K562 (cell line): Measurements from ENCODE around the gene FTO. TPM values are rescaled to one million over a fixed set of nuclear protein-coding genes. Genes with fewer than 3 reads are reported as not detected.

Experiments used
- ATAC-seq: fragments of 200-7000 bp; cut with Tn5 transposase; 3 replicates; pipeline ENCODE4 v1.9.1; 2020; ENCODE audit warnings: moderate library complexity
- BruUV-seq: library from RNA; stranded (reverse); fragments of 400-500 nt; replicated peaks from 2 replicates; lab custom pipeline; 2021; lab: Mats Ljungman, UMichigan
- CTCF ChIA-PET: fragments of 300-600 bp; formaldehyde crosslinking; extraction: SDS; loops from one replicate; lab custom pipeline; 2021; ENCODE audit warnings: low intra/inter-chr PET ratio; lab: Yijun Ruan, JAX
- POLR2A ChIA-PET: fragments of 300-600, 350-650 bp; sonication (Branson Sonifier 250); formaldehyde crosslinking; extraction: SDS; loops from one replicate; lab custom pipeline; 2021; ENCODE audit warnings: antibody characterized with exemption, inconsistent platforms; lab: Yijun Ruan, JAX
- DNase-seq, 4 experiments: peaks; one replicate each; pipeline versions ENCODE4 v3.0.0 to v3.0.0-alpha.2; 2011 to 2018; ENCODE audit warnings: low spot score in 3 of 4, mixed read lengths in 3 of 4; ENCODE audit errors: extremely low read depth in 1 of 4
- FAIRE-seq: peaks from 2 replicates; lab custom pipeline; 2011; peaks lifted over from hg19 to GRCh38; lab: Jason Lieb, UNC
- H2AFZ ChIP-seq: 2 replicates; pipeline ENCODE4 v1.6.0; 2011; ENCODE audit warnings: low read depth, low read length, control low read depth, inconsistent platforms
- H3K27ac ChIP-seq: fragments of 200-600 bp; 3 replicates; pipeline ENCODE4 v1.8.0; 2011; ENCODE audit warnings: low read depth, mild to moderate bottlenecking, control low read depth, inconsistent platforms, low read length, moderate library complexity, mixed read lengths; ENCODE audit errors: extremely low read depth
- H3K27me3 ChIP-seq, 2 experiments: fragments of 300-600 bp in 1 of 2; 2 replicates in 1 of 2; 3 replicates in 1 of 2; pipeline versions ENCODE4 v1.6.0 to v1.8.0; 2011; ENCODE audit warnings: inconsistent platforms in 2 of 2, low read length in 2 of 2, mild to moderate bottlenecking in 1 of 2, mixed read lengths in 1 of 2, moderate library complexity in 1 of 2; ENCODE audit not compliant: control insufficient read depth in 2 of 2, insufficient read depth in 2 of 2
- H3K36me3 ChIP-seq: fragments of 300-600 bp; 3 replicates; pipeline ENCODE4 v1.8.0; 2011; ENCODE audit warnings: mild to moderate bottlenecking, low read length, inconsistent platforms; ENCODE audit not compliant: control insufficient read depth, insufficient read depth
- H3K4me1 ChIP-seq, 2 experiments: fragments of 200-600 bp in 1 of 2; replicated peaks in 1 of 2; 2 replicates in 1 of 2; 3 replicates in 1 of 2; pipeline versions ENCODE4 v1.5.1 to v1.8.0; 2011; ENCODE audit warnings: inconsistent platforms in 2 of 2, low read length in 2 of 2, mild to moderate bottlenecking in 1 of 2, mixed read lengths in 1 of 2, moderate library complexity in 1 of 2; ENCODE audit not compliant: control insufficient read depth in 2 of 2, insufficient read depth in 2 of 2
- H3K4me2 ChIP-seq: 2 replicates; pipeline ENCODE4 v1.6.1; 2011; ENCODE audit warnings: low read length, control low read depth, inconsistent platforms, mixed read lengths; ENCODE audit not compliant: insufficient read depth
- H3K4me3 ChIP-seq: fragments of 200-600 bp; sonication (generic), shearing (Covaris generic); 2 replicates; pipeline ENCODE4 v1.5.1; 2016; ENCODE audit warnings: control low read depth, inconsistent platforms
- H3K79me2 ChIP-seq: fragments of 200-600 bp; 3 replicates; pipeline ENCODE4 v1.8.0; 2011; ENCODE audit warnings: low read length, inconsistent platforms; ENCODE audit not compliant: control insufficient read depth, insufficient read depth
- H3K9ac ChIP-seq, 2 experiments: 2 replicates each; pipeline versions ENCODE4 v1.6.0 to v1.6.1; 2011; ENCODE audit warnings: low read depth in 2 of 2, low read length in 2 of 2, control low read depth in 1 of 2, inconsistent platforms in 1 of 2, mild to moderate bottlenecking in 1 of 2, mixed read lengths in 1 of 2; ENCODE audit not compliant: insufficient read depth in 1 of 2
- H3K9me1 ChIP-seq: one replicate; pipeline ENCODE4 v1.6.0; 2011; ENCODE audit warnings: inconsistent platforms, mild to moderate bottlenecking, low read length, moderate library complexity; ENCODE audit not compliant: control insufficient read depth, insufficient read depth
- H3K9me3 ChIP-seq: replicated peaks from 2 replicates; pipeline ENCODE4 v1.5.1; 2011; ENCODE audit warnings: low read depth, low read length, inconsistent platforms; ENCODE audit not compliant: control insufficient read depth, insufficient read depth
- H4K20me1 ChIP-seq: replicated peaks from 2 replicates; pipeline ENCODE4 v1.6.1; 2011; ENCODE audit warnings: low read length, inconsistent platforms, mixed read lengths; ENCODE audit not compliant: control insufficient read depth, insufficient read depth
- C11orf30 ChIP-seq: fragments of 450-650 bp; IDR thresholded peaks from 2 replicates; pipeline ENCODE4 v1.6.1; 2016; ENCODE audit warnings: low read depth, mild to moderate bottlenecking
- CCNT2 ChIP-seq: IDR thresholded peaks from 2 replicates; pipeline ENCODE4 v1.6.1; 2011; ENCODE audit warnings: borderline replicate concordance, low read depth, mild to moderate bottlenecking, moderate library complexity, mixed read lengths, low read length; ENCODE audit not compliant: insufficient read length; ENCODE audit errors: extremely low read depth
- POLR2A ChIP-seq: fragments of 450-650 bp; conservative IDR thresholded peaks from 2 replicates; pipeline ENCODE4 v1.6.1; 2016
- STAG1 ChIP-seq: sonication (generic); formaldehyde crosslinking; IDR thresholded peaks from 2 replicates; pipeline ENCODE4 v1.5.0; 2020; ENCODE audit warnings: missing genetic modification reagents, borderline replicate concordance
- TAF9B ChIP-seq: fragments of 450-650 bp; IDR thresholded peaks from 2 replicates; pipeline ENCODE4 v1.6.1; 2018; ENCODE audit warnings: mild to moderate bottlenecking; ENCODE audit not compliant: partially characterized antibody
- ZKSCAN1 ChIP-seq: fragments of 150-350 bp; IDR thresholded peaks from 2 replicates; pipeline ENCODE4 v1.6.1; 2016; ENCODE audit warnings: low read depth, low read length
- WGBS: fragments of 100-300 bp; shearing (Covaris generic); methylation state at CpG from one replicate; pipeline ENCODE4 v1.1.6; 2016; ENCODE audit warnings: low coverage, mixed read lengths; ENCODE audit not compliant: insufficient coverage; ENCODE audit errors: missing lambda C conversion rate; 5-methylcytosine and 5-hydroxymethylcytosine counted together
- in situ Hi-C: fragments of 300-500 bp; cut with MboI; formaldehyde crosslinking; loops from 4 replicates; pipeline ENCODE4 v1.15.0; 2018; ENCODE audit warnings: inconsistent platforms, mixed read lengths
- intact Hi-C: fragments of 100-400 bp; cut with micrococcal nuclease; formaldehyde crosslinking; loops from 2 replicates; pipeline ENCODE4 v1.14.2; 2022
- polyA plus RNA-seq, 8 experiments: library from polyadenylated mRNA; depleted of rRNA in 4 of 8; stranded (reverse) in 5 of 8; unstranded in 3 of 8; fragments of >200 nt; fragmentation: Nextera tagmentation in 2 of 8; fragmentation: Illumina TruSeq in 1 of 8; extraction: Ambion mirVana in 2 of 8; extraction: Trizol in 1 of 8; gene quantifications; 2 replicates each; pipeline versions ENCODE4 v1.2.1 to v1.2.3, GENCODE V29; 2011 to 2014; ENCODE audit warnings: inconsistent platforms in 1 of 8, missing spikeins in 1 of 8
- total RNA-seq, 7 experiments: library from RNA; depleted of rRNA in 6 of 7; stranded (reverse); fragments of >200 nt in 6 of 7; fragmentation: Illumina TruSeq in 2 of 7; extraction: Trizol in 2 of 7; gene quantifications; 2 replicates each; pipeline versions ENCODE4 v1.2.1 to v1.2.3, GENCODE V29; 2011 to 2021; ENCODE audit warnings: low replicate concordance in 1 of 7
- TF ChIP-seq, protein P1 (sequence below), 2 experiments: IDR thresholded peaks; 2 replicates each; pipeline ENCODE4 v1.6.1; 2011; ENCODE audit warnings: borderline replicate concordance in 1 of 2, control low read depth in 1 of 2, low read depth in 1 of 2, low read length in 1 of 2, mild to moderate bottlenecking in 1 of 2, mixed read lengths in 1 of 2, moderate library complexity in 1 of 2; ENCODE audit not compliant: insufficient read depth in 1 of 2, insufficient read length in 1 of 2, poor library complexity in 1 of 2, severe bottlenecking in 1 of 2; ENCODE audit errors: extremely low read depth in 1 of 2
- TF ChIP-seq, protein P2 (sequence below): sonication (generic); formaldehyde crosslinking; IDR thresholded peaks from 2 replicates; pipeline ENCODE4 v1.8.0; 2022; ENCODE audit warnings: mild to moderate bottlenecking, missing genetic modification reagents

Gene FTO
- total and polyA plus RNA-seq, 9 of the 15 experiments (the other 6 are each of a cell fraction or from before 2014, with no cell fraction given), result 11.3 to 27.7 (median 25.5) TPM

DNA sequence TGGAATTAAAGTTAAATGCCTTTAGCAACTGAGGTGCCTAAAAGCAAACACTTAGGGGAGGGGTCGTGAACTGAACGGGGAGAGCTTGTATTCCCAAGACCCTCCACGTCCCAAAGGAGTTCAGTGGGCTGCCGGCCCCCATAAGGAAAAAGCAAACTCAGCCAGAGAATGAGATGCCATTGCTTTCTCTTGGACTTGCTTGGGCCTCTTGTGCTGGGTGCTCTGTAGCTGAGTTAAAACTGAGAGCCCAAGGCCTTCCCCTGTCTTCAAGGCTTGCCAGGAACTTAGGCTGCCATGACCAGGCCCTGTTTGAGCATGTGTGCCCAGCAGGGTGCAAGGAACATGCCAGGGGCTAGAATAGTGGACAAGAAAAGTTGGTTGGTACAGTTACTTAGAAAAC lies 382.8 kb downstream of the FTO start (continued):
- no peak for TF ChIP-seq TAF9B
- no peak for TF ChIP-seq C11orf30
- TF ChIP-seq, all 486 proteins: peak for 0

DNA sequence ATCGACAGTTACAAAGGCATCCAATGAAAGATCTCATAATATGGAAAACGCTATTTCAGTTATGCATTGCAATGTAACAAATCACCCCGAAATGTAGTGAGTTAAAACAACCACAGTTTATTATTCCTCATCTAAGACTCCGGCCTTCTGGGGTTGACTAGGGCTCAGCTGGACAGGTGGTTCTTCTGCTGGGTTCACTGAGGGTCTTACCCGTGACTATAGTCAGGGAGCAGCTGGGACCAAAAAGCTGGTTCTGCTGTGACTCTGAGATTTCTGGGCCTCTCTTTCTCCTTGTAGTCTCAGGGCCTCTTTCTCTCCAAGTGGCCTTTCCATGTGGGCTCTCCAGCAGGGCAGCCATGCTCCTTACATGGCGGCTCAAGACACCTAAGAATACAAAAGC lies 386.6 kb downstream of the FTO start:
- no peak for DNase-seq
- no peaks in the 10 kb centered on the region for H3K36me3 ChIP-seq
- no peak overlapping the region for H2AFZ ChIP-seq
- ATAC-seq, result no peak
- no peak overlapping the region for H3K4me2 ChIP-seq
- intact Hi-C loops, result no loop called here
- no peaks in the 10 kb centered on the region for H4K20me1 ChIP-seq
- no peaks in the 10 kb centered on the region for H3K79me2 ChIP-seq
- H3K4me1 ChIP-seq, result no peaks in the 10 kb centered on the region
- no peak overlapping the region for H3K27ac ChIP-seq
- 4% methylated on average over 6 of the region's 6 CpGs for WGBS
- H3K9me1 ChIP-seq, result no peaks in the 10 kb centered on the region
- no peak overlapping the region for H3K4me3 ChIP-seq
- BruUV-seq, result no TSS peak
- ChIA-PET CTCF (no interaction called here), POLR2A (interaction anchor here (0.8 kb wide), 1 partner anchor 1752 kb away, joined by 3 read pairs; no protein-coding TSS in a partner anchor)
- FAIRE-seq, result no peak
- in situ Hi-C loops, result no loop called here
- no peak overlapping the region for H3K9ac ChIP-seq
- no peaks in the 10 kb centered on the region for H3K9me3 ChIP-seq
- H3K27me3 ChIP-seq, result no peaks in the 10 kb centered on the region; a peak in 1 of 5 replicates
- TF ChIP-seq POLR2A (no peak), STAG1 (CRISPR knock-in tag) (no peak), ZKSCAN1 (no peak), CCNT2 (no peak)
- TF ChIP-seq, protein P1, sequence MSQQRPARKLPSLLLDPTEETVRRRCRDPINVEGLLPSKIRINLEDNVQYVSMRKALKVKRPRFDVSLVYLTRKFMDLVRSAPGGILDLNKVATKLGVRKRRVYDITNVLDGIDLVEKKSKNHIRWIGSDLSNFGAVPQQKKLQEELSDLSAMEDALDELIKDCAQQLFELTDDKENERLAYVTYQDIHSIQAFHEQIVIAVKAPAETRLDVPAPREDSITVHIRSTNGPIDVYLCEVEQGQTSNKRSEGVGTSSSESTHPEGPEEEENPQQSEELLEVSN (IDR thresholded peaks at IDR 0.05; ENCODE audit: borderline replicate concordance in 1 of 2, extremely low read depth in 1 of 2, insufficient read depth in 1 of 2, insufficient read length in 1 of 2, low read depth in 1 of 2, low read length in 1 of 2, poor library complexity in 1 of 2, severe bottlenecking in 1 of 2), result no peak
- TF ChIP-seq, protein P2, sequence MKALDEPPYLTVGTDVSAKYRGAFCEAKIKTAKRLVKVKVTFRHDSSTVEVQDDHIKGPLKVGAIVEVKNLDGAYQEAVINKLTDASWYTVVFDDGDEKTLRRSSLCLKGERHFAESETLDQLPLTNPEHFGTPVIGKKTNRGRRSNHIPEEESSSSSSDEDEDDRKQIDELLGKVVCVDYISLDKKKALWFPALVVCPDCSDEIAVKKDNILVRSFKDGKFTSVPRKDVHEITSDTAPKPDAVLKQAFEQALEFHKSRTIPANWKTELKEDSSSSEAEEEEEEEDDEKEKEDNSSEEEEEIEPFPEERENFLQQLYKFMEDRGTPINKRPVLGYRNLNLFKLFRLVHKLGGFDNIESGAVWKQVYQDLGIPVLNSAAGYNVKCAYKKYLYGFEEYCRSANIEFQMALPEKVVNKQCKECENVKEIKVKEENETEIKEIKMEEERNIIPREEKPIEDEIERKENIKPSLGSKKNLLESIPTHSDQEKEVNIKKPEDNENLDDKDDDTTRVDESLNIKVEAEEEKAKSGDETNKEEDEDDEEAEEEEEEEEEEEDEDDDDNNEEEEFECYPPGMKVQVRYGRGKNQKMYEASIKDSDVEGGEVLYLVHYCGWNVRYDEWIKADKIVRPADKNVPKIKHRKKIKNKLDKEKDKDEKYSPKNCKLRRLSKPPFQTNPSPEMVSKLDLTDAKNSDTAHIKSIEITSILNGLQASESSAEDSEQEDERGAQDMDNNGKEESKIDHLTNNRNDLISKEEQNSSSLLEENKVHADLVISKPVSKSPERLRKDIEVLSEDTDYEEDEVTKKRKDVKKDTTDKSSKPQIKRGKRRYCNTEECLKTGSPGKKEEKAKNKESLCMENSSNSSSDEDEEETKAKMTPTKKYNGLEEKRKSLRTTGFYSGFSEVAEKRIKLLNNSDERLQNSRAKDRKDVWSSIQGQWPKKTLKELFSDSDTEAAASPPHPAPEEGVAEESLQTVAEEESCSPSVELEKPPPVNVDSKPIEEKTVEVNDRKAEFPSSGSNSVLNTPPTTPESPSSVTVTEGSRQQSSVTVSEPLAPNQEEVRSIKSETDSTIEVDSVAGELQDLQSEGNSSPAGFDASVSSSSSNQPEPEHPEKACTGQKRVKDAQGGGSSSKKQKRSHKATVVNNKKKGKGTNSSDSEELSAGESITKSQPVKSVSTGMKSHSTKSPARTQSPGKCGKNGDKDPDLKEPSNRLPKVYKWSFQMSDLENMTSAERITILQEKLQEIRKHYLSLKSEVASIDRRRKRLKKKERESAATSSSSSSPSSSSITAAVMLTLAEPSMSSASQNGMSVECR (CRISPR knock-in tag), result no peak
